Keratinocyte (primary cell): ENCODE results near the gene PRRC1. TPM values are rescaled to one million over a fixed set of nuclear protein-coding genes. Genes with fewer than 3 reads are reported as not detected.
"Not testable (repeated sequence)": the region's sequence is repeated elsewhere in the genome, so short reads cannot be mapped to it uniquely, and the experiment has no call there.

Source experiments
- DNase-seq: peaks from one replicate; pipeline ENCODE4 v3.0.0-alpha.2; 2011; ENCODE audit warnings: low read depth, missing footprints, low spot score
- FAIRE-seq: peaks from 2 replicates; lab custom pipeline; 2011; peaks lifted over from hg19 to GRCh38; lab: Jason Lieb, UNC
- H2AFZ ChIP-seq: 2 replicates; pipeline ENCODE4 v1.6.0; 2012; ENCODE audit warnings: low read length, control low read depth, inconsistent platforms; ENCODE audit not compliant: control insufficient read depth
- H3K27ac ChIP-seq: 2 replicates; pipeline ENCODE4 v1.5.1; 2011; ENCODE audit warnings: low read length; ENCODE audit not compliant: control insufficient read depth, insufficient read depth
- H3K27me3 ChIP-seq: 3 replicates; pipeline ENCODE4 v1.6.0; 2011; ENCODE audit warnings: low read length; ENCODE audit not compliant: control insufficient read depth, insufficient read depth; ENCODE audit errors: extremely low read depth
- H3K36me3 ChIP-seq, 2 experiments: 2 replicates in 1 of 2; 3 replicates in 1 of 2; pipeline ENCODE4 v1.5.1; 2011; ENCODE audit warnings: low read length in 2 of 2, mild to moderate bottlenecking in 1 of 2; ENCODE audit not compliant: control insufficient read depth in 2 of 2, insufficient read depth in 2 of 2; ENCODE audit errors: extremely low read depth in 1 of 2
- H3K4me1 ChIP-seq: 3 replicates; pipeline ENCODE4 v1.5.1; 2011; ENCODE audit warnings: low read length; ENCODE audit not compliant: control insufficient read depth, insufficient read depth; ENCODE audit errors: extremely low read depth
- H3K4me2 ChIP-seq: 3 replicates; pipeline ENCODE4 v1.6.0; 2011; ENCODE audit warnings: low read depth, low read length; ENCODE audit not compliant: control insufficient read depth, insufficient read depth; ENCODE audit errors: extremely low read depth
- H3K4me3 ChIP-seq, 3 experiments: fragments of 200-600 bp in 1 of 3; sonication (generic) in 1 of 3; 2 replicates in 2 of 3; 3 replicates in 1 of 3; pipeline ENCODE4 v1.5.1; 2011 to 2016; ENCODE audit warnings: low read length in 3 of 3, mild to moderate bottlenecking in 3 of 3, control low read depth in 2 of 3, inconsistent platforms in 1 of 3, low read depth in 1 of 3, mixed read lengths in 1 of 3, mixed run types in 1 of 3, moderate library complexity in 1 of 3; ENCODE audit not compliant: control insufficient read depth in 2 of 3, insufficient read depth in 2 of 3; ENCODE audit errors: extremely low read depth in 1 of 3
- H3K79me2 ChIP-seq: 2 replicates; pipeline ENCODE4 v1.6.0; 2012; ENCODE audit warnings: low read length; ENCODE audit not compliant: control insufficient read depth, insufficient read depth
- H3K9ac ChIP-seq: 3 replicates; pipeline ENCODE4 v1.6.0; 2011; ENCODE audit warnings: low read length; ENCODE audit not compliant: control insufficient read depth, insufficient read depth; ENCODE audit errors: extremely low read depth
- H3K9me1 ChIP-seq: 3 replicates; pipeline ENCODE4 v1.6.0; 2011; ENCODE audit warnings: low read length; ENCODE audit not compliant: control insufficient read depth, insufficient read depth; ENCODE audit errors: extremely low read depth
- H3K9me3 ChIP-seq: 2 replicates; pipeline ENCODE4 v1.5.1; 2012; ENCODE audit warnings: low read depth, low read length; ENCODE audit not compliant: control insufficient read depth
- H4K20me1 ChIP-seq: 3 replicates; pipeline ENCODE4 v1.6.0; 2011; ENCODE audit warnings: low read length; ENCODE audit not compliant: control insufficient read depth, insufficient read depth; ENCODE audit errors: extremely low read depth
- CTCF ChIP-seq, 3 experiments: IDR thresholded peaks in 1 of 3; conservative IDR thresholded peaks in 1 of 3; optimal IDR thresholded peaks in 1 of 3; 2 replicates in 2 of 3; 3 replicates in 1 of 3; pipeline versions ENCODE3 to v1.5.1; 2011; ENCODE audit warnings: low read length in 3 of 3, mild to moderate bottlenecking in 3 of 3, moderate library complexity in 2 of 3, control low read depth in 1 of 3, inconsistent platforms in 1 of 3; ENCODE audit not compliant: insufficient read depth in 2 of 3; ENCODE audit errors: extremely low read depth in 1 of 3
- EZH2 ChIP-seq: IDR thresholded peaks from one replicate; pipeline ENCODE4 v1.6.1; 2012; ENCODE audit warnings: inconsistent platforms, mild to moderate bottlenecking, low read length, moderate library complexity
- dilution Hi-C: fragments of 300-500 bp; cut with MboI; formaldehyde crosslinking; loops from one replicate; pipeline ENCODE4 v1.7.0; 2020; ENCODE audit warnings: low sequenced_read_pairs; ENCODE audit not compliant: extremely low pct_ligation_motif_present
- polyA plus RNA-seq, 5 experiments: library from polyadenylated mRNA; depleted of rRNA in 3 of 5; stranded (reverse) in 3 of 5; stranded (forward) in 1 of 5; unstranded in 1 of 5; fragments of >200 nt; gene quantifications; 1 replicate in 1 of 5; 2 replicates in 3 of 5; 3 replicates in 1 of 5; pipeline versions ENCODE4 v1.2.1 to v1.2.3, GENCODE V29; 2011 to 2012; ENCODE audit warnings: missing spikeins in 2 of 5, low read depth in 1 of 5, low replicate concordance in 1 of 5

PRRC1 gene
- polyA plus RNA-seq, 1 donor (not counting 4 experiments of a cell fraction or from before 2014, with no cell fraction given): 48.6 TPM

GRCh38 chr5:127536687-127537086, 19.2 kb downstream of the PRRC1 start:
- H3K4me2 ChIP-seq: no peak overlapping the region
- H4K20me1 ChIP-seq: no peaks in the 10 kb centered on the region
- no peaks in the 10 kb centered on the region for H3K9me1 ChIP-seq
- no peak overlapping the region for H2AFZ ChIP-seq
- no peak overlapping the region for H3K9ac ChIP-seq
- no peaks in the 10 kb centered on the region for H3K27me3 ChIP-seq
- H3K36me3 ChIP-seq: peaks cover 8 to 30% of the 10 kb centered on the region in 2 experiments
- no peaks in the 10 kb centered on the region for H3K4me1 ChIP-seq
- no peaks in the 10 kb centered on the region for H3K9me3 ChIP-seq
- H3K27ac ChIP-seq: no peak overlapping the region
- no peak for FAIRE-seq
- dilution Hi-C loops: no loop called here
- no peak overlapping the region for H3K4me3 ChIP-seq
- no peak for DNase-seq
- TF ChIP-seq EZH2: no peak
- TF ChIP-seq CTCF (optimal IDR thresholded peaks at IDR 0.05 in 1 of 3, IDR thresholded peaks at IDR 0.05 in 1 of 3, conservative IDR thresholded peaks at IDR 0.05 in 1 of 3; ENCODE audit: extremely low read depth in 1 of 3, insufficient read depth in 2 of 3, low read length in 3 of 3): peak in 1 of 3 experiments; percentile 10
- H3K79me2 ChIP-seq: peaks cover 3% of the 10 kb centered on the region

GRCh38 chr5:127540553-127540952, 23.1 kb downstream of the PRRC1 start:
- DNase-seq, H3K27ac ChIP-seq, H3K4me2 ChIP-seq, H3K9me1 ChIP-seq, H3K9me3 ChIP-seq, H3K9ac ChIP-seq, H3K4me1 ChIP-seq, H4K20me1 ChIP-seq, H3K79me2 ChIP-seq, FAIRE-seq, dilution Hi-C loops, H3K4me3 ChIP-seq, H3K27me3 ChIP-seq, H2AFZ ChIP-seq: not testable (repeated sequence)
- H3K36me3 ChIP-seq: peaks cover 3 to 19% of the 10 kb centered on the region in 2 experiments

- DNase-seq, FAIRE-seq, H3K79me2 ChIP-seq, H3K4me3 ChIP-seq, H3K9ac ChIP-seq, H3K9me1 ChIP-seq, H3K27me3 ChIP-seq, H3K9me3 ChIP-seq, H2AFZ ChIP-seq, H3K27ac ChIP-seq, dilution Hi-C loops, H3K4me2 ChIP-seq, H4K20me1 ChIP-seq, H3K4me1 ChIP-seq, H3K36me3 ChIP-seq: not testable (repeated sequence)
These were observed 27.8 kb downstream of the PRRC1 start for GRCh38 chr5:127545249-127545648.
